ENCODE data around the gene WDR77.

The WDR77 gene

DNA sequence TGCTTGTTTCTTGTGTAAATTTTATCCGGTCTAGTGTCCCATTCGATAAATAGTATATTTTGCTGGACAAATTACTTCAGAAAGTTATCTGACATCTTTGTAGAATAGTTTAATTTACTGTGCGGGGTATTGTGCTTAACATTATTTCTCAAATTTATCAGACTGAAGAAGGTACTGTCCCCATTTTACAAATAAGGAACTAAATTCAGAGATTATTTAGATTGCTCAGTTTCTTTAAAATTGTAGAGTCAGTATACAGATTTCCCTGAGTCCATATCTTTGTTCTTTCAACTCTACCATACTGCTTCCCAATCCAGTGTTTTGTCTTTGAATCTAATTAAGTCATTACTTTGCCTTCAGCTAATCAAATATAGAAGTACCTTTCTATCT, 6.6 kb upstream of the WDR77 start:
- peak overlapping the region; percentile 6 for H3K4me3 ChIP-seq (ENCODE audit: low read length, poor library complexity, severe bottlenecking)
- no peaks in the 10 kb centered on the region for H3K27me3 ChIP-seq (ENCODE audit: insufficient read depth, low read length, poor library complexity, severe bottlenecking)
- H3K4me2 ChIP-seq (ENCODE audit: low read depth, low read length, poor library complexity, severe bottlenecking), result peak overlapping the region; percentile 93
- peaks cover 59% of the 10 kb centered on the region for H3K79me2 ChIP-seq (ENCODE audit: insufficient read depth, low read length)
- no peak overlapping the region for H2AFZ ChIP-seq (ENCODE audit: low read length)
- TF ChIP-seq EZH2phosphoT487 (IDR thresholded peaks at IDR 0.05; ENCODE audit: borderline replicate concordance), result no peak
- TF ChIP-seq, protein P1, sequence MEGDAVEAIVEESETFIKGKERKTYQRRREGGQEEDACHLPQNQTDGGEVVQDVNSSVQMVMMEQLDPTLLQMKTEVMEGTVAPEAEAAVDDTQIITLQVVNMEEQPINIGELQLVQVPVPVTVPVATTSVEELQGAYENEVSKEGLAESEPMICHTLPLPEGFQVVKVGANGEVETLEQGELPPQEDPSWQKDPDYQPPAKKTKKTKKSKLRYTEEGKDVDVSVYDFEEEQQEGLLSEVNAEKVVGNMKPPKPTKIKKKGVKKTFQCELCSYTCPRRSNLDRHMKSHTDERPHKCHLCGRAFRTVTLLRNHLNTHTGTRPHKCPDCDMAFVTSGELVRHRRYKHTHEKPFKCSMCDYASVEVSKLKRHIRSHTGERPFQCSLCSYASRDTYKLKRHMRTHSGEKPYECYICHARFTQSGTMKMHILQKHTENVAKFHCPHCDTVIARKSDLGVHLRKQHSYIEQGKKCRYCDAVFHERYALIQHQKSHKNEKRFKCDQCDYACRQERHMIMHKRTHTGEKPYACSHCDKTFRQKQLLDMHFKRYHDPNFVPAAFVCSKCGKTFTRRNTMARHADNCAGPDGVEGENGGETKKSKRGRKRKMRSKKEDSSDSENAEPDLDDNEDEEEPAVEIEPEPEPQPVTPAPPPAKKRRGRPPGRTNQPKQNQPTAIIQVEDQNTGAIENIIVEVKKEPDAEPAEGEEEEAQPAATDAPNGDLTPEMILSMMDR (conservative IDR thresholded peaks at IDR 0.05; ENCODE audit: low read length), result no peak
- no peaks in the 10 kb centered on the region for H3F3A ChIP-seq (ENCODE audit: low read depth)
- H4K20me1 ChIP-seq (ENCODE audit: insufficient read depth, low read length, poor library complexity, severe bottlenecking), result peaks cover 25% of the 10 kb centered on the region
- peak overlapping the region; percentile 3 for H3K9ac ChIP-seq (ENCODE audit: low read depth, low read length, poor library complexity, severe bottlenecking)
- peaks cover 48% of the 10 kb centered on the region for H3K4me1 ChIP-seq (ENCODE audit: insufficient read depth, low read length, poor library complexity, severe bottlenecking)
- H3K9me3 ChIP-seq (ENCODE audit: insufficient read depth, low read depth, low read length), result no peaks in the 10 kb centered on the region
- no peaks in the 10 kb centered on the region for H3K9me2 ChIP-seq (replicated peaks; ENCODE audit: low read depth, low read length)
- peaks cover 47% of the 10 kb centered on the region for H3K36me3 ChIP-seq (ENCODE audit: insufficient read depth, low read length)

DNA sequence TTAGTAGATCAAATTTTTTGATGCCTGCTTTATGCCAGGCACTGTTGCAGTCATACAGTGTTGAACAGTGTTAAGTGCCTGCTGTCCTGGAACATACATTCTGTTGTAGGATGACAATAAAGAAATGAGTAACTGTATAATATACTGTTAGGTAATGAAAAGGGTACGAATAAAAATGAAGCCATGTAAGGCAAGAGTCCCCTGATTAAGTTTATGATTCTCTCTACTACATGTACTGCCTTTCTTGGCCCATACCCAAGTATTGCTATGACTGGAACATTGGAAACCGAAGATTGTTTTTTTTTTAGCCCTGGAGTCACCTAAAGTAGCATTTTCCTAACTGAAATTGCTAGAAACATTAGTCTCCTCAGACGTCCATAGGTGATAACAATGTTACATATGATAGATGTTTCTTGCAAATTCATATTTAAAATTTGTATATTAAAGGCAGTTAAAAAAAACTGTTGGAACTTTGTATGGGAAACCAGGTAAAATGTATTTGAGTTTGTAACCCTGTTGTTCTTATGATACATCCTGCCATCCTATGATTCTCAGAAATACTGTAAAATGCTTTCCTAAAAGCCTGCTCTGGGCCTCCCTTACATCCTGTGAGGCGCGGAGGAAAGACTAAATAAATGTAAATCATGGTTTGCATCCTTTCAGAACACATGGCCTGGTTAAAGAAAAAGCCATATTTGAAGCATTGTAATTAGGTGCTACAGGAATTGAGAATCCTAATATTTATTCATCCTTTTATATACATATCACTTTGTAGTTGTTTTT, 6.0 kb upstream of the WDR77 start:
- Histone ChIP-seq H3K36me3 (ENCODE audit: insufficient read depth, low read length) (peaks cover 45% of the 10 kb centered on the region), H3K4me1 (ENCODE audit: insufficient read depth, low read length, poor library complexity, severe bottlenecking) (peaks cover 54% of the 10 kb centered on the region), H3K4me3 (ENCODE audit: low read length, poor library complexity, severe bottlenecking) (peak overlapping the region; percentile 6), H4K20me1 (ENCODE audit: insufficient read depth, low read length, poor library complexity, severe bottlenecking) (peaks cover 30% of the 10 kb centered on the region), H3K9ac (ENCODE audit: low read depth, low read length, poor library complexity, severe bottlenecking) (peak overlapping the region; percentile 3), H3K79me2 (ENCODE audit: insufficient read depth, low read length) (peaks cover 65% of the 10 kb centered on the region), H3K9me2 (replicated peaks; ENCODE audit: low read depth, low read length) (no peaks in the 10 kb centered on the region), H3F3A (ENCODE audit: low read depth) (no peaks in the 10 kb centered on the region), H3K4me2 (ENCODE audit: low read depth, low read length, poor library complexity, severe bottlenecking) (peak overlapping the region; percentile 93), H2AFZ (ENCODE audit: low read length) (no peak overlapping the region), H3K27me3 (ENCODE audit: insufficient read depth, low read length, poor library complexity, severe bottlenecking) (no peaks in the 10 kb centered on the region), H3K9me3 (ENCODE audit: insufficient read depth, low read depth, low read length) (no peaks in the 10 kb centered on the region)
- TF ChIP-seq EZH2phosphoT487 (IDR thresholded peaks at IDR 0.05; ENCODE audit: borderline replicate concordance), result no peak
- TF ChIP-seq, protein P1 (conservative IDR thresholded peaks at IDR 0.05; ENCODE audit: low read length), result no peak

DNA sequence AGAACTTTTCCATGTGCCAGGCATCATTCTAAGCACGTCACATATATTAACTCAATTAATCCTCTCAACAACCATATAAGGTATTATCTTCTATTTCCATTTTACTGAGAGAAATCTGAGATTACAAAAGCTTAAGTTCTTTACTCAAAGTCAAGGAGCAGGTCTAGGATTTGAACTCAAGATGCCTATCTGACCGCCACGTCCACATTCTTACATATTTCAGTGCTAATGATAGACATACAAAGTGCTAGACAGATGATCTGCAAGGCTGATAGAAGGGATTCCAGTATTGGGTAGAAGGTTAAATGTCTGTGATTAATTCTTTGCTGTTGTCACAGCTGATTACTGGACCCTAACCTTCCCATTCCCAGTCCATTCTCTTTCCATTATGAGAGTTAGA, 4.7 kb upstream of the WDR77 start:
- Histone ChIP-seq H3K79me2 (ENCODE audit: insufficient read depth, low read length) (peaks cover 76% of the 10 kb centered on the region), H3K9me3 (ENCODE audit: insufficient read depth, low read depth, low read length) (no peaks in the 10 kb centered on the region), H3K36me3 (ENCODE audit: insufficient read depth, low read length) (peaks cover 32% of the 10 kb centered on the region)

More for the DNA sequence above, 4.7 kb upstream of the WDR77 start:
- peaks cover 57% of the 10 kb centered on the region for H3K4me1 ChIP-seq (ENCODE audit: insufficient read depth, low read length, poor library complexity, severe bottlenecking)
- H3K9ac ChIP-seq (ENCODE audit: low read depth, low read length, poor library complexity, severe bottlenecking), result no peak overlapping the region
- TF ChIP-seq, protein P1 (conservative IDR thresholded peaks at IDR 0.05; ENCODE audit: low read length), result no peak
- TF ChIP-seq EZH2phosphoT487 (IDR thresholded peaks at IDR 0.05; ENCODE audit: borderline replicate concordance), result no peak
- no peaks in the 10 kb centered on the region for H3K27me3 ChIP-seq (ENCODE audit: insufficient read depth, low read length, poor library complexity, severe bottlenecking)
- peaks cover 30% of the 10 kb centered on the region for H4K20me1 ChIP-seq (ENCODE audit: insufficient read depth, low read length, poor library complexity, severe bottlenecking)
- H3F3A ChIP-seq (ENCODE audit: low read depth), result no peaks in the 10 kb centered on the region
- no peak overlapping the region for H2AFZ ChIP-seq (ENCODE audit: low read length)
- H3K9me2 ChIP-seq (replicated peaks; ENCODE audit: low read depth, low read length), result no peaks in the 10 kb centered on the region
- peak overlapping the region; percentile 93 for H3K4me2 ChIP-seq (ENCODE audit: low read depth, low read length, poor library complexity, severe bottlenecking)
- peak overlapping the region; percentile 34 for H3K4me3 ChIP-seq (ENCODE audit: low read length, poor library complexity, severe bottlenecking)
